ENCODE data around the gene MVB12B. TPM values are rescaled to one million over a fixed set of nuclear protein-coding genes. Genes with fewer than 3 reads are reported as not detected.

MVB12B gene
- total and polyA plus RNA-seq, 2 of the 8 experiments (the other 6 are each of a cell fraction or from before 2014, with no cell fraction given): 2.6 to 5.0 TPM

DNA sequence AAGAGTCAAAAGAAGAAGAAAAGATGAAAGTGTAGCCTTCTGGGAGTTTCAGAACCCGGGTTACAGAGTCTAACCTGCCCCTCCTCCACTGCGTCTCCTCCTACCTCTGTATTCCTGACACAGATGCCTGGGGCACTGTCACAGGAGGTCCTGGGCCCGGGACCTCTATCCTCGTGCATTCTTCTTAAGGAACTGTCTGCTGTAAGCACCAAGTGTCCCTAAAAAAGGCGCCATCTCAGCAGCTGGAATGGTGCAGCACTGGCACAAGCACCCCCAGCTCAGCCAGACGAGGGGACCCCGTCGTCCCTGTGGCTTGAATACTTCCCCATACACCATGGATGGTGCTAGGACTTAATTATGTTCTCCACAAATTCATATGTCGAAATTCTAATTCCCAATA is 35.8 kb upstream of the MVB12B start:
- H4K5ac ChIP-seq (ENCODE audit: insufficient read length, low read depth, low read length): no peak overlapping the region
- no peak overlapping the region for H2BK12ac ChIP-seq (ENCODE audit: low read depth, low read length)
- H2BK120ac ChIP-seq (replicated peaks; ENCODE audit: low read depth, low read length): no peak overlapping the region
- H3K14ac ChIP-seq (ENCODE audit: insufficient read length): no peak overlapping the region
- H3K9me3 ChIP-seq (ENCODE audit: insufficient read depth in 2 of 2, low read depth in 1 of 2, low read length in 1 of 2): no peaks in the 10 kb centered on the region
- H2AFZ ChIP-seq (ENCODE audit: low read length): no peak overlapping the region
- no peak overlapping the region for H3K18ac ChIP-seq (ENCODE audit: extremely low read depth, low read length)
- H3K9ac ChIP-seq (replicated peaks in 1 of 4; ENCODE audit: extremely low read depth in 1 of 4, low read depth in 3 of 4, low read length in 3 of 4): no peak overlapping the region
- H3K23me2 ChIP-seq (ENCODE audit: low read depth, low read length): no peaks in the 10 kb centered on the region
- H2BK5ac ChIP-seq (ENCODE audit: low read depth, low read length): no peak overlapping the region
- no peaks in the 10 kb centered on the region for H3K36me3 ChIP-seq (ENCODE audit: control insufficient read depth in 2 of 4, insufficient read depth in 4 of 4, low read length in 3 of 4)
- no peak overlapping the region for H2BK15ac ChIP-seq (ENCODE audit: low read length)
- H4K91ac ChIP-seq (replicated peaks; ENCODE audit: insufficient read length, low read length): no peak overlapping the region
- no peak overlapping the region for H3K27ac ChIP-seq (ENCODE audit: low read depth, low read length)
- H3K4me2 ChIP-seq (ENCODE audit: insufficient read depth in 1 of 2, low read depth in 2 of 2, low read length in 2 of 2): no peak overlapping the region
- ChIA-PET POLR2A (ENCODE audit: partially characterized antibody) (interaction anchor here (0.8 kb wide), 1 partner anchor 9 kb away, joined by 3 read pairs; no protein-coding TSS in a partner anchor), CTCF (ENCODE audit: partially characterized antibody) (interaction anchor here (1.3 to 3.7 kb wide), 4 partner anchors 8 to 107 kb away, joined by 3 to 28 read pairs (median 13); no protein-coding TSS in a partner anchor)
- DNase-seq (ENCODE audit: low read depth in 1 of 2, low spot score in 2 of 2): no peak
- H2AK5ac ChIP-seq (ENCODE audit: low read depth, low read length): no peak overlapping the region
- H3K4me1 ChIP-seq (replicated peaks in 1 of 4; ENCODE audit: control insufficient read depth in 3 of 4, insufficient read depth in 4 of 4, low read length in 3 of 4): no peaks in the 10 kb centered on the region
- 89% methylated on average over 9 of the region's 9 CpGs; no CpG with 5 or more reads in 1 of the 2 experiments for WGBS, 2 experiments (ENCODE audit: extremely low coverage in 1 of 2, insufficient coverage in 1 of 2, insufficient read length in 1 of 2, insufficient replicate concordance in 2 of 2, low coverage in 1 of 2, low lambda C conversion rate in 2 of 2, missing lambda C conversion rate in 1 of 2)
- no peak overlapping the region for H3K4me3 ChIP-seq (ENCODE audit: extremely low read depth in 1 of 4, insufficient read depth in 2 of 4, low read depth in 3 of 4, low read length in 4 of 4)
- no peak for FAIRE-seq
- no peak overlapping the region for H2BK20ac ChIP-seq (ENCODE audit: low read length)
- H3K4ac ChIP-seq (replicated peaks; ENCODE audit: insufficient read length, low read depth, low read length): no peak overlapping the region
- no peaks in the 10 kb centered on the region for H3K79me1 ChIP-seq (ENCODE audit: low read depth, low read length)
- H3K79me2 ChIP-seq (ENCODE audit: control insufficient read depth in 1 of 2, insufficient read depth in 2 of 2, low read length in 2 of 2): no peaks in the 10 kb centered on the region
- H4K20me1 ChIP-seq (replicated peaks in 1 of 2; ENCODE audit: control insufficient read depth in 1 of 2, insufficient read depth in 2 of 2, low read length in 2 of 2): no peaks in the 10 kb centered on the region
- no peak overlapping the region for H3K56ac ChIP-seq (replicated peaks; ENCODE audit: insufficient read length, low read depth, low read length)
- H4K8ac ChIP-seq (ENCODE audit: extremely low read depth, insufficient read depth, low read length): no peak overlapping the region
- H3K27me3 ChIP-seq (replicated peaks in 1 of 4; ENCODE audit: control insufficient read depth in 3 of 4, extremely low read depth in 1 of 4, insufficient read depth in 3 of 4, low read length in 3 of 4): no peaks in the 10 kb centered on the region; a peak in 1 of 7 replicates
- no peak overlapping the region for H3K23ac ChIP-seq (ENCODE audit: insufficient read length)
- TF ChIP-seq EZH2 (IDR thresholded peaks at IDR 0.05; ENCODE audit: low read depth, low read length, severe bottlenecking) (no peak), RAD21 (IDR thresholded peaks at IDR 0.05 in 1 of 2, conservative IDR thresholded peaks at IDR 0.05 in 1 of 2; ENCODE audit: low read depth in 2 of 2, low read length in 2 of 2) (no peak), CHD1 (IDR thresholded peaks at IDR 0.05; ENCODE audit: low read depth, low read length) (no peak), SRF (IDR thresholded peaks at IDR 0.05; ENCODE audit: low read depth, low read length) (no peak), BACH1 (IDR thresholded peaks at IDR 0.05; ENCODE audit: low read length) (no peak), BCL11A (IDR thresholded peaks at IDR 0.05; ENCODE audit: low read depth in 2 of 2, low read length in 2 of 2) (no peak), FOSL1 (IDR thresholded peaks at IDR 0.05; ENCODE audit: insufficient read depth, low read depth, low read length) (no peak), CBX8 (IDR thresholded peaks at IDR 0.05; ENCODE audit: borderline replicate concordance, low read depth, low read length) (no peak), HDAC6 (IDR thresholded peaks at IDR 0.05; ENCODE audit: low read depth, low read length) (no peak), NANOG (IDR thresholded peaks at IDR 0.05; ENCODE audit: insufficient read depth, low read depth, low read length, poor library complexity, severe bottlenecking) (no peak), RXRA (IDR thresholded peaks at IDR 0.05; ENCODE audit: insufficient read depth, low read depth, low read length) (no peak), TCF12 (IDR thresholded peaks at IDR 0.05; ENCODE audit: low read depth, low read length) (no peak), SUZ12 (IDR thresholded peaks at IDR 0.05; ENCODE audit: low read length) (no peak), NRF1 (IDR thresholded peaks at IDR 0.05; ENCODE audit: low read depth, low read length) (no peak), SP4 (IDR thresholded peaks at IDR 0.05; ENCODE audit: low read length) (no peak)
